Measurements from ENCODE around the gene MAPK8IP3.
"Not testable (repeated sequence)": the region's sequence is repeated elsewhere in the genome, so short reads cannot be mapped to it uniquely, and the experiment has no call there.

Gene MAPK8IP3

DNA sequence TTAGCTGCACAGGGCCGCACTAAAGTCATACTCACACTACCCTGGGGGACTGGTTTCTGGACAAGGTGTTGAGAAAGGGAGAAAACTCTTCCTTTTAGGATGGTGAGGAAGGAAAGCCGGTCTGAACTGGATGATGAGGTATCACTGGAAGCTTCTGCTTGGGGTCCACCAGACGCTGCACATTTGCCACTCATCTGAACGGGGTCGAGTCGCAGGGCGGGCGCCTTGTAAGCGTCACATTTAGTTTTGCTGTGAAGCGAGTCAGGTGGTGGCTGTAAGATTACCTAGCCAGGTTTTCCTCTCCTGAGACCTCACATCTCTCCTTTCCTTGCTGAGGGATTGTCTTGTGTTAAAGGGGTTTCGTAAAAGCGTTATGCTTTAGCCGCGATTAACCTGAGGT lies 25.6 kb upstream of the MAPK8IP3 start:
- no peak for DNase-seq

- DNase-seq, result no peak
These were observed 25.0 kb upstream of the MAPK8IP3 start for GRCh38 chr16:1681032-1681431.

DNA sequence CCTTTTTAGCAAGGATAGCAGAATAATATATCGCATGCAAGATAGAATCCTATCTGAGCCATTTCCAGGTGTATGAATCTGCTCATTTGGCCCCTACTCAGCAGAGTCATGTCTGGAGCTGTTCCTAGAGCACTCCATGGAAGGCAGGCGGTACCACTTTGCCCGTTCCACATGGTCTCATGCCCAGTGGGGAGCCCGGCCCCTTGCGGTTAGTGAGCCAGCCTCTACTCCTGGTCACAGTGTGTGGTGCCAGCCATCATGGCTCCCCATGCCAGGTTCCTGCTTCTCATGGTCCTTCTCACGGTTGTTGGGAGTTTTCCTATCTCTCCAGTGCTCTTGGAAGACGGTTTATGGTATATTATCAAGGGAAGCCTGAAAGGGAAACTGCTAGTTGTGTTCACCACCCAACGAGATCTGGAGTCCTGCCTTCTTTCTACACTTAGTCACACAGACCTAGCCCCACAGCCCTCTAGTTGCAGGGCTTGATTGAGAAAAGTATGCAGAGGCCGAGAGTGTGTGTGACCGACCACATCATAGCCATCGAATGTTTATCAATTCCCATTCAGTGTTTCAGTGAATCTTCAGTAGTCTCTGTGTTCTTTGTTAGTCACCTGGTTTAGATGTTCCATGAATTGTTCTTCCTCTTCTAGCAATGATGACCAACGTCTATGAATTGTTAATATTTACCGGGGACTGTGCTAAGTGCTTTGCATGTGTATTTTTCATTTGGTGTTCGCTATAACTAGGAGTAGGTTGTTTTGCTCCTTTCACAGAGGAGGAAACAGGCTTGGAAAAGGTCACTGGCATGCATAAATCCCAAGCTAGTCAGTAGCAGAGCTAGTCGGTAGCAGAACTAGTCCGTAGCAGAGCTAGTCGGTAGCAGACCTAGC lies 18.3 kb upstream of the MAPK8IP3 start:
- DNase-seq, result no peak

- DNase-seq, result no peak
These were observed 17.0 kb upstream of the MAPK8IP3 start for GRCh38 chr16:1688807-1689560.

GRCh38 chr16:1689853-1690252 lies 16.1 kb upstream of the MAPK8IP3 start:
- DNase-seq, result no peak

DNA sequence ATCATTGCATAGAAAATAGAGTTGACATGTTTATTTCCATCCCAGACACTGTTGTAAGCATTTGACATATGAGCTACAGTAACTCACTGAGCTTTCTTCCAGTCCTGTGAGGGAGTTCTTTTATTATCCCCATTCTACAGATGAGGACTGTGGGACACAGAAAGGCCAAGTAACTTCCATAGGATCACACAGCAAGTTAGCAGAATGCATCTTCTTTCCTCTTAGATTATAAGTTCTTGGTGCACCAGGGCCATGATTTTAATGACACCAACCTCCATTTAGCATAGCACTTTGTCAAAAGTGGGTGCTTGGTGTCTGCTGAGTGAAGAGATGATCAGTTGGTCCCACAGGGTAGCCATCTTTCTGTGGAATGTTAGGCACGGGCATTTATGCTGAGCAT lies 15.2 kb upstream of the MAPK8IP3 start:
- DNase-seq, result no peak

DNA sequence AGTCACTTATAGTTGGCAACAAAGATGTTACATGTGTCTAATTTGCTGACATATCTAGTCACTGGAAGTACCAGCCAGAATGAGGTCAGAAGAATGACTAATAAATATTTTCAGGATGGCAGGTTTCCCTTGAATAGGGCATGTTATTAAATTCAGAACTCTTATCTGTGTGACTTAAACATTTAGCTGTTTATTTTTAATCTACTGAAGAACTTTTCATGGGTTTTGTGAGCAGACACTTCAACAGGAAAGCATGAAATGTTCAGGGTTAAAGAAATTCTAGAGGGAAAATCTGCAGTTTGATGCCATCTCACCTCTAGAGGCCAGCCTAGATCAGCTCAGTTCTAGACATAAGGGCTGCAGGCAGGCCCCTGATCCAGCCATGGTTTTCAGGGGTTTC lies 14.7 kb upstream of the MAPK8IP3 start:
- no peak for DNase-seq

DNA sequence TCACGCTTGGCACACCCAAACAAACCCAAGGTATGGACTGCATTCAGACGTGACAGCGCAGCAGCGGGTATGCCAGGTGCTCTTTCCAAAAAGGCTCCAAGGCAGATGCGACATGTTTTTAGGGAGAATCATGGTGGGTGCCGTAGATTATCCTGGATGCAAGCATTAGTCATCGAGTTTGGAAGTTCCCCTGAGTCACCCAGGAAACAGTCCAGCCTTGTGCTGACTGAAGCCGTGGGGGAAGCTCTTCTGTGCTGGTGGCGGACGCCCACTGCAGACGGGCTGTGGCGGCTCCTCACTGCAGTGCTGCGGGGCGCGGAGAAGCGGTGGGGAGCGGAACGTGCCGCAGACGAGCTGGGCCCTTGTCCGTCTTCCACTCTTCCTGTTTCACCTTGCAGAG lies 14.0 kb upstream of the MAPK8IP3 start:
- no peak for DNase-seq

GRCh38 chr16:1696863-1697262 lies 9.1 kb upstream of the MAPK8IP3 start:
- no peak for DNase-seq

GRCh38 chr16:1698680-1699079 lies 7.3 kb upstream of the MAPK8IP3 start:
- DNase-seq, result no peak

DNA sequence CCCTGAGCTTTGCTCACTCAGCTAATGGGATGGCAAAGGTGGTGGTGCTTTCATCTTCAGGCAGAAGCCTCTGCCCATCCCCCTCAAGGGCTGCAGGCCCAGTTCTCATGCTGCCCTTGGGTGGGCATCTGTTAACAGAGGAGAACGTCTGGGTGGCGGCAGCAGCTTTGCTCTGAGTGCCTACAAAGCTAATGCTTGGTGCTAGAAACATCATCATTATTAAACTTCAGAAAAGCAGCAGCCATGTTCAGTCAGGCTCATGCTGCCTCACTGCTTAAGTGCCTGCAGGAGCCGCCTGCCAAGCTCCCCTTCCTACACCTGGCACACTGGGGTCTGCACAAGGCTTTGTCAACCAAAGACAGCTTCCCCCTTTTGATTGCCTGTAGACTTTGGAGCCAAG lies 5.7 kb upstream of the MAPK8IP3 start:
- DNase-seq, result no peak

- DNase-seq, result no peak
These were observed 4.6 kb upstream of the MAPK8IP3 start for GRCh38 chr16:1701216-1701878.

DNA sequence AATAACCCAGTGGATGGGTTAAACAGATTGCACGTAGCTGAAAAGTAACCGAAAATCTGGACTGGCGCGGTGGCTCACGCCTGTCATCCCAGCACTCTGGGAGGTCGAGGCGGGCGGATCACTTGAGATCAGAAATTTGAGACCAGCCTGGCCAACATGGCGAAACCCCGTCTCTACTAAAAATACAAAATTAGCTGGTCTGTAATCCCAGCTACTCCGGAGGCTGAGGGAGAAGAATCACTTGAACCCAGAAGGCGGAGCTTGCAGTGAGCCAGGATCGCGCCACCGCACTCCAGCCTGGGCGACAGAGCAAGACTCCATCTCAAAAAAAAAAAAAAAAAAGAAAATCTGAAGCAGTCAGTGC lies 689 bp upstream of the MAPK8IP3 start:
- not testable (repeated sequence) for DNase-seq

- DNase-seq, result peak; percentile 60
These were observed 594 bp downstream of the MAPK8IP3 start for GRCh38 chr16:1706386-1707192.

GRCh38 chr16:1707193-1707790 lies 1.3 kb downstream of the MAPK8IP3 start:
- peak; percentile 18 for DNase-seq

DNA sequence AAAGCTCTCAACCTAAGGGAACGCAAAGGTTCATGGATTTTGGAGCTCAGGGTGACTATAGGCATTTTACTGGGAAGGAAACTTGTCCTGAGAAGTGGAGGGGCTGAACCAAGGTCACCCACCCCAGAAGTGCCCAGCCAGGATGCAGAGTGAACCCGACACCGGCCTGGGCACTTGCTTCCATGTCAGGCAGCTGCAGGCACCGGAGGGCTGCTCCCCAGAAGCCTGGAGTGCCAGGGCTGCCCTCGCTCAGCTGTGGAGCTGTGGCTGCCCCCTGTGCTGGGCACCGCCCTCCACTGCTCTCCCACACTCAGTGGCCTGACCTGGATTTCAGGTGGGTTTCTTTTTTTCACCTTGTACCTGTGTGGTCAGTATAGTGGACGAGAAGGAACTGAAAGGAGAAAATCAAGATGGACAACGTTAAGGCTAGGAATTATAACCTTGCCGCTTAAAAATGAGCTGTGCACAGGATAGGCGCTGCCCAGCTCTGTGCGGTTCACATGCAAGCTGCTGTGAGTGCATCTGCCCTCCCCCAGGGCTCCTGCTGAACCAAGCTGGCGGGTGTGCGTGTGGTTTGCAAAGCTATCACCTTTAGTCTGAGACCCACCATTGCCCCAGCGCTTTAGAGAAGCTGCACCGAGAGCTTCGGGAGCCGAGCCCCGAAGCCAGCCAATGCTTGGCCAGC lies 2.2 kb downstream of the MAPK8IP3 start:
- no peak for DNase-seq

DNA sequence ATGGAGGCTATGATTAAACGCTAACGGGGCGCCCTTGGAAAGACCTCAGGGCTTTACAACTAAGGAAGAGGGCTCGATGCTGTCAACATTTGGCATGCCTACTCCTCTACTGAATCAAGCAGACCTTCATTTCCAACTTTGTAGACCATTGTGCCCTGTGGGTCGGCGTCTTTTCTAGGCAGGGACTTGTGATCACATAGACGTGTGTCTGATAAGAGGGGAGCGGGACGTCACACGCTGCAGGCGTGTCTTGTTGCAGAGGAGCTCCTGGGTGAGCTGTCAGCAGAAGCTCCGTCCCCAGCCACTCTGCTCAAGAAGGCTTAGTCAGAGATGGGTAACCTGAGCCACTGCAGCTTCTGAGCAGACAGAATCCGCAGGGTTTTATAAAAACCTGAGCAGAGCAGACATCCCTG lies 2.8 kb downstream of the MAPK8IP3 start:
- DNase-seq, result no peak

DNA sequence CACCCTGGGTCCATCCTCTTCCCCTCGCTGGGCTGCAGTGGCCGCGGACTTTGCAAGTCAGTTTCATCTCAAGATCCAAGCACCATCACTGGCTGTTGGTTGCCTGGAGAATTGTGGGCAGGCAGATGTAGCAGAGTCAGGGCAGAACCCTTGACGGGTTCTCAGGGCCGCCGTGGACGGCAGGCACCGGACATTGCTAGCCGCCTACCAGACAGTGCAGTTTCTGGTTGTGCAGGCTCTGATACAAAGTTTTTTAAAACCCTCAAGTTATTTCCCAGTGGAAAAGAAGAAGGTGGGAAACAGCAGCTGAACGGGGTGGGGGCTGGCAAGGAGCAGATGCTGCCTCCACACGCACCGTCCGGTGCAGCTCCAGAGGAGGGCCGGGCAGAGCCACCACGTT lies 3.4 kb downstream of the MAPK8IP3 start:
- DNase-seq, result no peak

DNA sequence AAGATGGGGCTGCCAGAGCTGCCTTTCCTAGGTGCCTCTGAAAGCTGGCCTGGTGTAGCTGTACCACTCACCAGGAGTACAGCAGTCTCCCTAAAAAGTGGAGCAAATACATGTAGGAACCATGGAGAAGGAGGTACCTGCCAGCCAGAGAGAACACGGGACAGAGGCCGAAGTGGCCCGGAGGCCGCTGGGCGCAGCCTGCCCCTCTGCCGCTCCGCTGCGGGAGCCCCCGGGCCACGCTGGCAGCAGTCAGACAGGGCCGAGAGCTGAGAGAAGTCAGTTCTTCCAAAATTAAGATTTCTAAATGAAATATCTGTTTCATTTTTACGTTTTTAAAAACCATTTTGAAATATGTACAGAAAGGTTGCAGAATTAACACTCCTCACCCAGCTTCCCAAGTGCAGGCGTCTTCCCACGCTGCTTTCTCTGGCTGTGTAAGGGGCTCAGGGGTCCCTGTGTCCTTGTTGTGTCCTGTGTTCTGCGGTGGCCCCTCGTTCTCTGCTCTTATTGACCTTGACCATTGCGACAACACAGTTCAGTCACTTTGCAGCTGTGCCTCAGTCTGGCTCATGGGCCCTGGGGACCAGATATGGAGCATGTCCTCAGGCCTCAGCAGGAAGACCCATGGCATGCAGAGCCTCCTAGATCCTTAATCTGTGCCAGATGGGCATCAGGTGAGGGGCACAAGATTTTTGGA lies 5.0 kb downstream of the MAPK8IP3 start:
- no peak for DNase-seq

DNA sequence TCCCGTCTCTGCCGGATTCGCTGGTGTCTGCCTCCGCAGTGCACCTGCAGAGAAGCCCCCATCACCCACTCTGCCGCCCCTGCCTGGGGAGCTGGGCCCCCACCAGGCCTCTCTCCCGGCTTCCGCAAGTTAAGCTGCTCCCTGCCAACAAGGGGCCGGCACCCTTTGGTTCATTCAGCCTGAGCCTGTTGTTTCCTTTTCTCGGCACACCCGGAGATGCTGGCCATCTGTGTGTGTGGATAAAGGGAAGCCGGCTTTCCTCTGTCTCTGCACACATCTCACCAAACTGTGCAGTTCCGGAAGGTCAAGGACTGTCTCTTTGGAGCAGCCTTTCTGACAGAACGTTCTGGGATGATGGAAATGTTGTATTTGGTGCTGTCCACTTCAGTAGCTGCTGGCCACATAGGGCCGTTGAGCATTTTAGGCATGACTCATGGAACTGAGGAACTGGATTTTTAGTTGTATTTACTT lies 6.8 kb downstream of the MAPK8IP3 start:
- no peak for DNase-seq

DNA sequence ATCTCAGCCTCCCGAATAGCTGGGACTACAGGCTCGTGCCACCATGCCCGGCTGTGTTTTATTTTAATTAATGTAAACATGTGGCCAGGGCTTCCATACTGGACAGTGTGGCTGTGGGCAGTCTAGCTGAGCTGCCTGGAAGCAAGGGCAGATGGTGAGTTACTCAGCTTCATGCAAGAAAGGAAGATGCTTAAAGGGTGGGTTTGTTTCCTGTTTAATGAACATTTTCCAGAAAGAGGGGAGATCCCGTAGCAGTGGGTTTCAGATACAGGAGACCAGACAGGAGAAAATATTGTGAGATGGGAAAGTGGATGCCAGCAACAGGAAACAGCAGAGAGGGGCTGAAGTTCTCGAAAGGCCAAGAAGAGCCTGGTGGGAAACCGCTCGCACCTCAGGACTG lies 7.3 kb downstream of the MAPK8IP3 start:
- DNase-seq, result no peak
